ENCODE measurements around the gene BTBD2.

Gene BTBD2

DNA sequence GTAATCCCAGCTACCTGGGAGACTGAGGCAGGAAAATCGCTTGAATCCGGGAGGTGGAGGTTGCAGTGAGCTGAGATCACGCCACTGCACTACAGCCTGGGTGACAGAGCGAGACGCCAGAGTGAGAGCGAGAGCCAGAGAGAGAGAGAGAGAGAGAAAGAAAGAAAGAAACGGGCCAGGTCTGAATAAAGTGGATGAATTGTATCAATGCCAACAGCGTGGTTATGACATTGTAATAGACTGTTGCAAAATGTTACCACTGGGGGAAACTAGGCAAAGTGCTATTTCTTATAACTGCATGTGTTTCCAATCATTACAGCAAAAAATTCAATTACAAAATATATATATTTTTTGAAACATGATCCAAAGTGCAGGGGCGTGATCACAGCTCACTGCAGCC is 11.8 kb upstream of the BTBD2 start:
- H3K9me3 Mint-ChIP-seq: no peaks in the 10 kb centered on the region
- DNase-seq: no peak
- no peak for ATAC-seq (replicated peaks)
- peaks cover 4 to 5% of the 10 kb centered on the region in 2 donors for H3K4me1 Mint-ChIP-seq (ENCODE audit: low read depth in 2 of 2)
- no peaks in the 10 kb centered on the region for H3K27me3 Mint-ChIP-seq
- peaks cover 4% of the 10 kb centered on the region for H3K36me3 Mint-ChIP-seq (ENCODE audit: insufficient read depth)
- H3K4me3 Mint-ChIP-seq: no peak overlapping the region
- H3K27ac Mint-ChIP-seq: no peak overlapping the region

DNA sequence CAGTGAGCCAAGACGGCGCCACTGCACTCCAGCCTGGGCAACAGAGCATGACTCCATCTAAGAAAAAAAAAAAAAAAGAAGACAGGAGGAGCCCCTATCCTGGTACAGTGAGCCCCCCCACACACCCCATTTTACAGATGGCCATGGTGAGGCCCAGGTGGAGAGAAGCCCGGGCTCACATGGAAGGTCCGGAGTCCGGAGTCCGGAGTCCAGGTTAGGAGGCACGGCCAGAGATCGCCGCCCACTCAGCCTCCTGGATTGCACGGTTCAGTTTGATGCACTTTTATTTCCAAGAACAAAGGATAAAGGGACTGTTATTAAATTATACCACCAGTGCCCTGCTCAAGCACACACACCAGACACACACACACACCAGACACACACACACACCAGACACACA is 11.3 kb upstream of the BTBD2 start:
- H3K4me3 Mint-ChIP-seq: no peak overlapping the region
- H3K4me1 Mint-ChIP-seq (ENCODE audit: low read depth in 2 of 2): no peaks in the 10 kb centered on the region
- no peaks in the 10 kb centered on the region for H3K27me3 Mint-ChIP-seq
- DNase-seq: no peak
- peaks cover 4% of the 10 kb centered on the region for H3K36me3 Mint-ChIP-seq (ENCODE audit: insufficient read depth)
- ATAC-seq (replicated peaks): no peak
- H3K9me3 Mint-ChIP-seq: no peaks in the 10 kb centered on the region
- H3K27ac Mint-ChIP-seq: no peak overlapping the region

DNA sequence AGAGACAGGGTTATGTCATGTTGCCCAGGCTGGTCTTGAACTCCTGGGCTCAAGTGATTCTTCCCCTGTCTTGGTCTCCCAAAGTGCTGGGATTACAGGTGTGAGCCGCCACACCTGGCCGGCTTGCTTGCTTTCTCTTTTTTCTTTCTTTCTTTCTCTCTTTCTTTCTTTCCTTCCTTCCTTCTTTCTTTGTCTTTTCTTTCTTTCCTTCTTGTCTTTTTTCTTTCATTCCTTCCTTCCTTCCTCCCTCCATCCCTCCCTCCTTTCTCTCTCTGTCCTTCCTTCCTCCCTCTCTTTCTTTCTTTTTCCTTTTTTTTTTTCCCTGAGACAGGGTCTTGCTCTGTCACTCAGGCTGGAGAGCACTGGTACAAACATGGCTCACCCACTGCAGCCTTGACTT is 6.8 kb upstream of the BTBD2 start:
- H3K4me3 Mint-ChIP-seq: no peak overlapping the region
- no peak for ATAC-seq (replicated peaks)
- no peak for DNase-seq
- no peaks in the 10 kb centered on the region for H3K27me3 Mint-ChIP-seq
- peaks cover 7% of the 10 kb centered on the region for H3K36me3 Mint-ChIP-seq (ENCODE audit: insufficient read depth)
- peaks cover 0 to 6% of the 10 kb centered on the region in 2 donors for H3K4me1 Mint-ChIP-seq (ENCODE audit: low read depth in 2 of 2)
- no peaks in the 10 kb centered on the region for H3K9me3 Mint-ChIP-seq
- no peak overlapping the region for H3K27ac Mint-ChIP-seq

DNA sequence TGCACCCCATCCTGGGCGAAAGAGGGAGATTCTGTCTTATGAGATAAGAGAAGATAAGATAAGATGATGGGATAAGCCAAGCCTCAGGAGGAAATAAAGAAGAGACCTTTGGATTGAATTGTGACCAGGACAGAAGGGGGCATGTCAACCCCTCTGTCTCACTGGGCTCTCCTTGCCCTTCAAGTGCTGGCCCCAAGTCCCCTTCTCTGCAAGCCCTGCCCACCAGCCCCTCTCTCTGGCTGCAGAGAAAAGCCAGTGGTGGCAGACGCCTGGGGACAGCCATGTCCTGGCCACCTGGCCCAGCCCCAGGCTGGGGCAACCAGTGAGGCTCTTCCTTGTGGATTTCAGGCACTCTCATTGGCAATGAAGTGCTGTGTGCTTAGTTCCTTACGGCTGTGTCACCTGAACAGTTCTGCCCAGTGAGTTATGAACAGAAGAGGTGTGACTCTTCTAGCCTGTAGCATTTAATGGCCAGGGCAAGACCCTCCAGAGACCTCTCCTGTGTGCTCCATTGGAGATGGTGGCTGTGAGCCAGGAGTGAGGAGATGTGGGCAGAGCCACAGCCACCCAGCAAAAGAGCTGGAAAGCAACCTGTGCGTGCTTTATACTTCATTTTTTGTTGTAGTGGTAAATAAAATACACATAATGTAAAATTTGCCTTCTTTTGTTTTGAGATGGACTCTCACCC is 6.1 kb upstream of the BTBD2 start:
- peaks cover 8% of the 10 kb centered on the region for H3K36me3 Mint-ChIP-seq (ENCODE audit: insufficient read depth)
- ATAC-seq (replicated peaks): no peak
- no peaks in the 10 kb centered on the region for H3K27me3 Mint-ChIP-seq
- DNase-seq: no peak
- no peak overlapping the region for H3K4me3 Mint-ChIP-seq
- peaks cover 0 to 6% of the 10 kb centered on the region in 2 donors for H3K4me1 Mint-ChIP-seq (ENCODE audit: low read depth in 2 of 2)
- no peak overlapping the region for H3K27ac Mint-ChIP-seq
- no peaks in the 10 kb centered on the region for H3K9me3 Mint-ChIP-seq

DNA sequence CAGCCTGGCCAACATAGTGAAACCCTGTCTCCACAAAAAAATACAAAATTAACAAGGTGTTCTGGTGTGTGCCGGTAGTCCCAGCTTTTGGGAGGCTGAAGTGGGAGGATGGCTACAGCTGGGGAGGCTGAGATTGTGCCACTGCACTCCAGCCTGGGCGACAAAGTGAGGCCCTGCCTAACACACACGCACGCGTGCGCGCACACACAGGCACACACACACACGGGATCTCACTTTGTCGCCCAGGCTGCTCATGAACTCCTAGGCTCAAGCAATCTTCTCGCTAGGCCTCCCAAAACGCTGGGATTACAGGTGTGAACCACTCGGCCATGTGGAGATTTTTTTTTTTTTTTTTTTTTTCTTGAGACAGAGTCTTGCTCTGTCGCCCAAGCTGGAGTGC is 3.2 kb upstream of the BTBD2 start:
- no peak overlapping the region for H3K4me3 Mint-ChIP-seq
- peaks cover 8 to 14% of the 10 kb centered on the region in 2 donors for H3K4me1 Mint-ChIP-seq (ENCODE audit: low read depth in 2 of 2)
- no peak overlapping the region for H3K27ac Mint-ChIP-seq
- no peaks in the 10 kb centered on the region for H3K9me3 Mint-ChIP-seq
- no peaks in the 10 kb centered on the region for H3K27me3 Mint-ChIP-seq
- ATAC-seq (replicated peaks) (no peak), DNase-seq (no peak)
- H3K36me3 Mint-ChIP-seq (ENCODE audit: insufficient read depth): peaks cover 7% of the 10 kb centered on the region

DNA sequence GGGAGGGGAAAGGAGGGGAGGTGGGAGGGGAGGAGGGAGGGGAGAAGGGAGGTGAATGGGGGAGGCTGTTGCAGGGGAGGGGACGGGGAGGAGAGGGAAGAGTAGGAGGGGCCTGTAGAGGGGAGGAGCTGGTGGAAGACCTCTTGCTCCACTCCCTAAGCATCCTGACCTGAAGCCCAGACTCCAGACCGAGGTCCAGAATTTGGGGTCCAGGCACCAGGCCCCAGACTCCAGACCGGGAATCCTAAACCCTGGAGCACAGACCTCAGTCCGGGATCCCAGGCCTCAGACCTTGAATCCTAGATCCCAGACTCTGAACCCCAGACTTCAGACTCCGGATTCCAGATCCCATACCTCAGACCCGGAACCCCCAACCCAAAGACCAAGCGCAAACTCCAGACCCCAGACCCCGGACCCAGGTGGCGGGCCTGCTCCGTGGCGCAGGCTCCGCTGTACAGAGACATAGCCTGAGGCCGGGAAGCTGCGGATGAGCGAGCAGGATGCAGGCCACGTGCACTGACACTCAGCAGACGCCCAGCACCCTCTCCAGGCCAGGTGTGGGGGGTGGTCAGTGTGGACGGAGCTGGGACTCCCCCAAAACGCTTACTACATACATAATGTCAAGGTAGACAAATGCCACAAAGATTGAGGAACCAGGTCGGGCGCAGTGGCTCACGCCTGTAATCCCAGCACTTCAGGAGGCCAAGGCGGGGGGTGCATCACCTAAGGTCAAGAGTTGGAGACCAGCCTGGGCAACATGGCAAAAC is 710 bp upstream of the BTBD2 start:
- Mint-ChIP-seq H3K4me3 (peak overlapping the region; percentile 51 to 65), H3K27me3 (no peaks in the 10 kb centered on the region)

DNA sequence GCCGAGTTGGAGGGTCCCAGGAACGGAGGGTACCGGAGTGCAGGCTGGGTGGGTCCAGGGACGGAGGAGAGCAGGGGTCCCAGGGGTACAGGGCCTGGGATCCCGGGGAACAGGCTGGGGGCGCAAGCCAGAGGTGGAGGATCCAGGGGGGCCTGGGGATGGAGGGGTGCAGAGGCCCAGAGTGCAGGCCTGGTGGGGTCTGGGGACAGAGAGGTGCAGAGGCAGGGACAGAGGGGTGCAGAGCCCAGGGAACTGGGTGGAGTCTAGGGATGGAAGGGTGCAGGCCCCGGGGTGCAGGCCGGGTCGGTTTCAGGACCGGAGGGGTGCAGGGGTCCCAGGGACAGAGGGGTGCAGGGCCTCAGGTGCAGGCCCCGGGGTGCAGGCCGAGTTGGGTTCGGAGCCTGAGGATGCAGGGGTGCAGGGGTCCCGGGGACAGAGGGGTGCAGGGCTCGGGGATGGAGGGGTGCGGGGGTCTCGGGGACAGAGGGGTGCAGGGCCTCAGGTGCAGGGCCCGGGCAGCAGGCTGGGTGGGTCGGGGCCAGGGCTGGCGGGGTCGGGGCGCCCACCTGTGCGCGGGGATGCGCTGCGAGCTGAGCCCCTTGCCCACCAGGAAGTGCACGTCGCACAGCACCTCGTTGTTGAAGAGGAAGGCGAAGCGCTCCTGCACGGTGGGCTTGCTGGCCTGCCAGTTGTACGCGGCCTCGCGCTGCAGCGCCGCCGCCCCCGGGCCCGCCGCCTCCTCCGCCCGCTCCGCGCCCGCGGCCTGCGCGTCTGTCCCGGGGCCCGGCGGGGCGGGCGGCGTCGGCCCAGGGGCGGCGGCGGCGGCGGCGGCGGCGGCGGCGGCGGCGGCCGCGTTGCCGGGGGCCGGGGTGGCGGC is 545 bp downstream of the BTBD2 start:
- Mint-ChIP-seq H3K27ac (peak overlapping the region; percentile 55 to 68), H3K27me3 (no peaks in the 10 kb centered on the region), H3K4me3 (peak overlapping the region; percentile 74), H3K36me3 (ENCODE audit: insufficient read depth) (peaks cover 12% of the 10 kb centered on the region), H3K9me3 (no peaks in the 10 kb centered on the region), H3K4me1 (ENCODE audit: low read depth in 2 of 2) (peaks cover 27 to 37% of the 10 kb centered on the region in 2 donors)
- DNase-seq (peak in 2 of 3 experiments; percentile 23 to 28), ATAC-seq (replicated peaks) (peak; percentile 66)

More for the DNA sequence above, 710 bp upstream of the BTBD2 start:
- ATAC-seq (replicated peaks): peak; percentile 41
- peaks cover 12% of the 10 kb centered on the region for H3K36me3 Mint-ChIP-seq (ENCODE audit: insufficient read depth)
- peaks cover 18 to 34% of the 10 kb centered on the region in 2 donors for H3K4me1 Mint-ChIP-seq (ENCODE audit: low read depth in 2 of 2)
- H3K9me3 Mint-ChIP-seq: no peaks in the 10 kb centered on the region
- H3K27ac Mint-ChIP-seq: no peak overlapping the region
- DNase-seq: peak in 1 of 3 experiments; percentile 33

DNA sequence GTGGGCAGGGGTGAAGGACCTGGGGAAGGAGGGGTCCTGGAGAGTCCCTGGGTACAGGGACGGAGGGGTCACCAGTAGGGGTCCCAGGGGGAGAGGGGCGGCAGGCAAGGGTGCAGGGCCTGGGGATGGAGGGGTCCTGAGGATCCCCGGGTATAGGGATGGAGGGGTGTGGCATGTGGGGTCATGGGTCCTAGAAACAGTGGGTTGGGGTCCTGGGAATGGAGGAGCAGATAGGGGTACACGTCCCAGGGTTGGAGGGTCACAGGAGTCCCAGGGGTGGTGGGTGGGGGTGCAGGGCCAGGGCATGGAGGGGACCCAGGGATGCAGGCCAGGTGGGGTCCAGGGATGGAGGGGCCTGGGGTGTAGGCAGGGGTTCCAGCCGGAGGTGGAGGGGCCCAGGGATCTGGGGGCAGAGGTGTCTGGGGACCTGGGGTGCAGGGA is 1.4 kb downstream of the BTBD2 start:
- Mint-ChIP-seq H3K27me3 (no peaks in the 10 kb centered on the region), H3K9me3 (no peaks in the 10 kb centered on the region), H3K36me3 (ENCODE audit: insufficient read depth) (peaks cover 12% of the 10 kb centered on the region), H3K4me1 (ENCODE audit: low read depth in 2 of 2) (peaks cover 27 to 31% of the 10 kb centered on the region in 2 donors), H3K4me3 (peak overlapping the region; percentile 74), H3K27ac (peak overlapping the region; percentile 64 to 68)
- DNase-seq: no peak
- ATAC-seq (replicated peaks): no peak

DNA sequence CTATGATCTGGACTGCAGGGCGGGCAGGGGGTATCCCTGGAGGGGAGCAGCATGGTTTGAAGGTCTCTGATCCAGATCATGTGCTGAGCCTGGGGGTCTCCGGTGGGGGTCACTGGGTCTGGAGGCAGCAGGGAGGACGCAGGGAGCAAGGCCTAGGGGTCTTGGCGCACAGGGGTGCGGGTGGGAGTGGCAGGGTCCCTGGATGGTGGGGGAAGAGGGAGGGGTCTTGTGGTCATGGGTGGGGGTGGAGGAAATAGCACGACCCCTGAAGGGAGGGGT is 1.9 kb downstream of the BTBD2 start:
- DNase-seq (no peak), ATAC-seq (replicated peaks) (no peak)
- Mint-ChIP-seq H3K27me3 (no peaks in the 10 kb centered on the region), H3K27ac (peak overlapping the region; percentile 64 to 68), H3K4me1 (ENCODE audit: low read depth in 2 of 2) (peaks cover 27 to 31% of the 10 kb centered on the region in 2 donors), H3K4me3 (peak overlapping the region; percentile 74), H3K9me3 (no peaks in the 10 kb centered on the region), H3K36me3 (ENCODE audit: insufficient read depth) (peaks cover 12% of the 10 kb centered on the region)

DNA sequence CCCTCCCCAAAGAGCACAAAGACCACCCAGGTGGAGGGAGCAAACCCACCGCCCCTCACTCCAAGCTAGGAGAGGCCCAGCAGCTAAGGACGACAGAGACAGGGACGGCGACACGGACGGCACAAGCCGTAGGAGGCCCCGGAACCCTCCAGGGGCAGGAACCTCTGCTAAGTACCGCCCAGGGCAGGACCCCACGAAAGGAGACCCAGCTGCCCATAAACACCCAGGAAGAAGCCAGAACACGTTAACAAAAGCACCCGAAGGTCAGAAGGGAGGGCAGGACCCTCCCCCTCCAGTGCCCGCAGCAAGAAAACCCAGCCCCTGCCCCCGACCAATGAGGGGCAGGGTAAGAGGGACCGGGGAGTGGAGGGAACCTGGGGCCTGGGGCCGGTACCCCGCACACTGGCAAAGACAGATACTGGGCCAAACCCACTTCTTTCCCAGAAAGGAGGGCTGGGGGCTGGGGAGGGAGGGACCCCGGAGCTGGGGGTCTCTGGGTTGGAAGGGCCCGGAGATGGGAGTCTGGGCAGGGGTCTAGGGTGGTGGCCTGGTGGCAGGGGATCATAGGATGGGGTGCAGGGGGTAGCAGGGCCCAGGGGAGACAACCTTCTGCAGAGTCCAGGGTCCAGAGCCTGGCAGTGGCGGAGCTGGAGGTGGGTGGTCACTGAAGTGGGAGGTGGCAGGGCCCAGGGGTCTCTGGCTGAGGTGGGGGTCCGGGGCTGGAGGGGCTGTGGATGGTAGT is 2.4 kb downstream of the BTBD2 start:
- Mint-ChIP-seq H3K4me3 (peak overlapping the region; percentile 12 to 74), H3K9me3 (no peaks in the 10 kb centered on the region), H3K4me1 (ENCODE audit: low read depth in 2 of 2) (peaks cover 27 to 31% of the 10 kb centered on the region in 2 donors), H3K27ac (peak overlapping the region; percentile 64 to 68), H3K36me3 (ENCODE audit: insufficient read depth) (peaks cover 12% of the 10 kb centered on the region), H3K27me3 (no peaks in the 10 kb centered on the region)
- ATAC-seq (replicated peaks) (no peak), DNase-seq (no peak)

DNA sequence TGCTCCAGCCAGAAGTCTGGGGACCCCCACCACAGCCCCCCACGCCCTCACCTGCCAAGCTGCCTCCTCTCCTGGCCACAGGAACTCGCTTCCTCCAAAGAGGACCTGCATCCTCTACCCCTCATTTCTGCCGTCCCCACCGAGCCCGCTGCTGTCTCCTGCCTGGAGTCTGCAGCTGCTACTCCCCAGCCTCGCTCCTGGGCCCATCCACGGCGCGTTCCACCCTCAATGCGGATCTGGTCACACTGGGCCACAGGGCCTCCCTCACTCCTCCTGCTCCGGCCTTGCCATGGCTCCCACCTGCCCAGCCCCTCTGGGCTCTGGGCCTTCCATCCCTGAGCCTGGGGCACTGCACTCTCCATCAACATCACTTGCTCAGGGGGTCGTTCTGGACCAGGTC is 4.3 kb downstream of the BTBD2 start:
- peak overlapping the region in 1 of 2 donors; percentile 3 for H3K4me3 Mint-ChIP-seq
- ATAC-seq (replicated peaks) (no peak), DNase-seq (no peak)
- peaks cover 26 to 31% of the 10 kb centered on the region in 2 donors for H3K4me1 Mint-ChIP-seq (ENCODE audit: low read depth in 2 of 2)
- H3K9me3 Mint-ChIP-seq: no peaks in the 10 kb centered on the region
- H3K36me3 Mint-ChIP-seq (ENCODE audit: insufficient read depth): peaks cover 4% of the 10 kb centered on the region
- no peaks in the 10 kb centered on the region for H3K27me3 Mint-ChIP-seq
- H3K27ac Mint-ChIP-seq: peak overlapping the region in 1 of 2 donors; percentile 78

DNA sequence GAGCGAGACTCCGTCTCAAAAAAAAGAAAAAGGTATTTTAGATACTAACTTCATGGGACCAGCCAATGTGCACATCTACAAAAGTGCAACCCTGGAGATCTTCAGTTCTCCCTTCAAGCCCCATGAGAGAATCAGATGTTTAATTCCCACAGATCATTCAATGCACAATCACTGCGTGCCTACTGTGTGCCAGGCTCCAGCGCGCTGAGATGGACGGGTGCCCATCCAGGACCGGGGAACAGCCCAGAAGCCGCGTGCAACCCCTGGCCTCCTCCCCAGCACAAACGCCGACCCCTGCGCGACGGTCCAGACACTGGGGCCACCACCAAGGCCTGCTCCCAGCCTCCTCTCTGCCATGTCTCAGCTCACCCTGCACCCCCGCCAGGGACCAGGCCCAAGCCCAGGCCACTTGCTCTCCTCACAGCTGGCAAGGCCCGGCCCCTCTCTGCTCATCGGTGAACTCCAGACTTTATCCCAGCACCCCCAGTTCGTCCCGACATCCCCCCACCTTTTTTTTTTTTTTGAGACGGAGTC is 5.3 kb downstream of the BTBD2 start:
- no peaks in the 10 kb centered on the region for H3K27me3 Mint-ChIP-seq
- DNase-seq (no peak), ATAC-seq (replicated peaks) (no peak)
- peaks cover 4% of the 10 kb centered on the region for H3K36me3 Mint-ChIP-seq (ENCODE audit: insufficient read depth)
- H3K27ac Mint-ChIP-seq: peak overlapping the region in 1 of 2 donors; percentile 78
- H3K4me1 Mint-ChIP-seq (ENCODE audit: low read depth in 2 of 2): peaks cover 24 to 31% of the 10 kb centered on the region in 2 donors
- no peaks in the 10 kb centered on the region for H3K9me3 Mint-ChIP-seq
- H3K4me3 Mint-ChIP-seq: no peak overlapping the region

DNA sequence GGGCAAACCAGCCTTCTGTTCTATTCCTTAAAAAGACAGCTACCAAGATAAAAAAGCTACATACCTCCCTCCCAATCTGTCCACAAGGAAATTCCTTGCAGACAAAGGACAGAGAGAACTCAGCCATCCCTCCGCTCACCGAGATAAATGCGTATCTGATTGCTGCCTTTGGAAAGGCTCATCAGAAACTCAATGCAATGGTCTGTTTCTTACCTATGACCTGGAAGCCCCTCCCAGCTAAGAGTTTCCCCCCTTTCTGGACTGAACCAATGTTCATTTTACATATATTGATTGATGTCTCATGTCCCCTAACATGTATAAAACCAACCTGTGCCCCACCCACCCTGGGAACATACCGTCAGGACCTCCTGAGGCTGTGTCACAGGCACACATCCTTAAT is 11.6 kb downstream of the BTBD2 start:
- Mint-ChIP-seq H3K27ac (no peak overlapping the region), H3K36me3 (ENCODE audit: insufficient read depth) (peaks cover 23% of the 10 kb centered on the region), H3K4me1 (ENCODE audit: low read depth in 2 of 2) (peaks cover 0 to 3% of the 10 kb centered on the region in 2 donors), H3K4me3 (no peak overlapping the region), H3K9me3 (no peaks in the 10 kb centered on the region), H3K27me3 (no peaks in the 10 kb centered on the region)
- ATAC-seq (replicated peaks) (no peak), DNase-seq (no peak)

Measured in effector memory CD8-positive, alpha-beta T cell (primary cell).